K562 (cell line): ENCODE measurements around the gene POMP. TPM values are rescaled to one million over a fixed set of nuclear protein-coding genes. Genes with fewer than 3 reads are reported as not detected.

Source experiments
- CBFA2T3 ChIP-seq: fragments of 450-650 bp; IDR thresholded peaks from 2 replicates; pipeline ENCODE4 v1.6.1; 2017
- CBX1 ChIP-seq: sonication (generic); IDR thresholded peaks from 2 replicates; pipeline ENCODE4 v1.6.1; 2016; ENCODE audit warnings: antibody characterized with exemption, low read depth, mild to moderate bottlenecking
- CREB1 ChIP-seq, 2 experiments: sonication (generic) in 1 of 2; formaldehyde crosslinking in 1 of 2; IDR thresholded peaks; 2 replicates each; pipeline versions ENCODE4 v1.6.1 to v1.8.0; 2012 to 2022; ENCODE audit warnings: inconsistent platforms in 1 of 2, mild to moderate bottlenecking in 1 of 2, missing genetic modification reagents in 1 of 2, moderate library complexity in 1 of 2
- ELF1 ChIP-seq: fragments of 200-800 bp; sonication (Bioruptor generic); IDR thresholded peaks from 2 replicates; pipeline ENCODE4 v1.6.1; 2016; ENCODE audit warnings: missing genetic modification characterization, missing compliant biosample characterization
- FOSL1 ChIP-seq: fragments of 200-800 bp; sonication (Bioruptor generic); conservative IDR thresholded peaks from 2 replicates; pipeline ENCODE4 v1.6.1; 2016; ENCODE audit warnings: missing genetic modification characterization, missing compliant biosample characterization
- MTA3 ChIP-seq: fragments of 450-650 bp; formaldehyde crosslinking; IDR thresholded peaks from 2 replicates; pipeline ENCODE4 v1.6.1; 2017; ENCODE audit warnings: mild to moderate bottlenecking, borderline replicate concordance
- NFYB ChIP-seq: IDR thresholded peaks from 2 replicates; pipeline ENCODE4 v1.6.1; 2011; ENCODE audit warnings: mild to moderate bottlenecking, moderate library complexity; ENCODE audit not compliant: insufficient read length; ENCODE audit errors: extremely low read depth
- POLR2G ChIP-seq: fragments of 200-400 bp; formaldehyde crosslinking; IDR thresholded peaks from 2 replicates; pipeline ENCODE4 v1.6.1; 2017; ENCODE audit warnings: low read depth, mild to moderate bottlenecking, antibody characterized with exemption, low read length, moderate library complexity
- PRMT5 ChIP-seq: sonication (generic); formaldehyde crosslinking; IDR thresholded peaks from 2 replicates; pipeline ENCODE4 v1.5.0; 2020; ENCODE audit warnings: missing genetic modification reagents
- RBM25 ChIP-seq: fragments of 200-400 bp; formaldehyde crosslinking; IDR thresholded peaks from 2 replicates; pipeline ENCODE4 v1.6.1; 2018; ENCODE audit warnings: low read length, low read depth, moderate library complexity; ENCODE audit not compliant: severe bottlenecking
- SP1 ChIP-seq: sonication (generic); formaldehyde crosslinking; IDR thresholded peaks from 2 replicates; pipeline ENCODE4 v1.8.1; 2022; ENCODE audit warnings: mild to moderate bottlenecking, missing genetic modification reagents
- ZBTB17 ChIP-seq: fragments of 450-650 bp; formaldehyde crosslinking; IDR thresholded peaks from 2 replicates; pipeline ENCODE4 v1.4.0; 2020; ENCODE audit warnings: mild to moderate bottlenecking
- ZKSCAN1 ChIP-seq: fragments of 150-350 bp; IDR thresholded peaks from 2 replicates; pipeline ENCODE4 v1.6.1; 2016; ENCODE audit warnings: low read depth, low read length
- polyA plus RNA-seq, 8 experiments: library from polyadenylated mRNA; depleted of rRNA in 4 of 8; stranded (reverse) in 5 of 8; unstranded in 3 of 8; fragments of >200 nt; fragmentation: Nextera tagmentation in 2 of 8; fragmentation: Illumina TruSeq in 1 of 8; extraction: Ambion mirVana in 2 of 8; extraction: Trizol in 1 of 8; gene quantifications; 2 replicates each; pipeline versions ENCODE4 v1.2.1 to v1.2.3, GENCODE V29; 2011 to 2014; ENCODE audit warnings: inconsistent platforms in 1 of 8, missing spikeins in 1 of 8
- total RNA-seq, 7 experiments: library from RNA; depleted of rRNA in 6 of 7; stranded (reverse); fragments of >200 nt in 6 of 7; fragmentation: Illumina TruSeq in 2 of 7; extraction: Trizol in 2 of 7; gene quantifications; 2 replicates each; pipeline versions ENCODE4 v1.2.1 to v1.2.3, GENCODE V29; 2011 to 2021; ENCODE audit warnings: low replicate concordance in 1 of 7
- TF ChIP-seq, protein P1 (sequence below), 2 experiments: IDR thresholded peaks; 2 replicates each; pipeline ENCODE4 v1.6.1; 2011; ENCODE audit warnings: borderline replicate concordance in 1 of 2, control low read depth in 1 of 2, low read depth in 1 of 2, low read length in 1 of 2, mild to moderate bottlenecking in 1 of 2, mixed read lengths in 1 of 2, moderate library complexity in 1 of 2; ENCODE audit not compliant: insufficient read depth in 1 of 2, insufficient read length in 1 of 2, poor library complexity in 1 of 2, severe bottlenecking in 1 of 2; ENCODE audit errors: extremely low read depth in 1 of 2
- TF ChIP-seq, protein P2 (sequence below): fragments of 450-650 bp; IDR thresholded peaks from 2 replicates; pipeline ENCODE4 v1.6.1; 2017; ENCODE audit warnings: antibody characterized with exemption
- TF ChIP-seq, protein P3 (sequence below): fragments of 450-650 bp; IDR thresholded peaks from 2 replicates; pipeline ENCODE4 v1.6.1; 2016
- TF ChIP-seq, protein P4 (sequence below), 2 experiments: fragments of 450-650 bp in 1 of 2; IDR thresholded peaks; 2 replicates each; pipeline ENCODE4 v1.6.1; 2011 to 2017; ENCODE audit warnings: low read depth in 2 of 2, antibody characterized with exemption in 1 of 2, borderline replicate concordance in 1 of 2, low read length in 1 of 2, mild to moderate bottlenecking in 1 of 2, mixed read lengths in 1 of 2; ENCODE audit not compliant: control insufficient read depth in 1 of 2

Gene POMP
- total and polyA plus RNA-seq, 9 of the 15 experiments (the other 6 are each of a cell fraction or from before 2014, with no cell fraction given): 69.2 to 647 (median 118) TPM

DNA sequence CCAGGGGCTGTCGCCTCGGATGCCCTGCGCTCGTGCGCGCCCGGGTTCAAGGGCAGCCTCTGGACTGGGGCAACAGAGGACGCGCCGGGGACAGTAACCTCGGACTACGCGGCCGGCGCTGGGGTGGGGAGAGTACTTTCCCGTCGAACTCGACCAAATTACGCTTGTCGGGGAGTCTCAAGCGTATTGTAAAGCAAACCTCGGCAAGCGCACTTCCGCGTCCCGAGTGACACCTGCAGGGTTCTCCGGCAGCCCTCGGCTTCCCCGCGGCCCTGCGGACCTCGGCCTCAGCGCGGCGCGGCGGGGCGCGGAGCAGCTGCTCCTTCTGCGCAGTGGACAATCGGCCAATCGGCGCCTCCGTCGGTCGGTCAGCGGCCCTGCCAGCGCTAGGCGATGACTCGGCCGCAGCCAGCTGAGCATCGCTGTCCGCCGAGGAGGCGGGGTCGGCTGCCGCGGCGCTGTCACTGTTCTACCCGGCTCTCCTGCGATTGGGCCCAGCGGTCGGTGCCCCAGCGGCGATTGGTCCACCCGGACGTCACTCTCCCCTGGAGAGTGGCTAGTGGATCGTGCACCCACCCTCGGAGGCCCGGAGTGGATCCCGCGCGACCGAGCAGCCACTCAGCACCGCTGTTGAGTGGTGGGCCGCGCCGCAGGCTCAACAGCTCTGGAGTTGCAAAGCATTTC, 59.8 kb downstream of the POMP start, which contains the start of gene SLC46A3 (continued):
- TF ChIP-seq, protein P1, sequence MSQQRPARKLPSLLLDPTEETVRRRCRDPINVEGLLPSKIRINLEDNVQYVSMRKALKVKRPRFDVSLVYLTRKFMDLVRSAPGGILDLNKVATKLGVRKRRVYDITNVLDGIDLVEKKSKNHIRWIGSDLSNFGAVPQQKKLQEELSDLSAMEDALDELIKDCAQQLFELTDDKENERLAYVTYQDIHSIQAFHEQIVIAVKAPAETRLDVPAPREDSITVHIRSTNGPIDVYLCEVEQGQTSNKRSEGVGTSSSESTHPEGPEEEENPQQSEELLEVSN (IDR thresholded peaks at IDR 0.05; ENCODE audit: borderline replicate concordance in 1 of 2, extremely low read depth in 1 of 2, insufficient read depth in 1 of 2, insufficient read length in 1 of 2, low read depth in 1 of 2, low read length in 1 of 2, poor library complexity in 1 of 2, severe bottlenecking in 1 of 2): peak; percentile 70 to 78
- TF ChIP-seq CBFA2T3: no peak
- 0 out of 2 replicates have a peak, but pooled peaks have one; percentile 22 for TF ChIP-seq ZBTB17 (CRISPR knock-in tag)
- TF ChIP-seq, protein P2, sequence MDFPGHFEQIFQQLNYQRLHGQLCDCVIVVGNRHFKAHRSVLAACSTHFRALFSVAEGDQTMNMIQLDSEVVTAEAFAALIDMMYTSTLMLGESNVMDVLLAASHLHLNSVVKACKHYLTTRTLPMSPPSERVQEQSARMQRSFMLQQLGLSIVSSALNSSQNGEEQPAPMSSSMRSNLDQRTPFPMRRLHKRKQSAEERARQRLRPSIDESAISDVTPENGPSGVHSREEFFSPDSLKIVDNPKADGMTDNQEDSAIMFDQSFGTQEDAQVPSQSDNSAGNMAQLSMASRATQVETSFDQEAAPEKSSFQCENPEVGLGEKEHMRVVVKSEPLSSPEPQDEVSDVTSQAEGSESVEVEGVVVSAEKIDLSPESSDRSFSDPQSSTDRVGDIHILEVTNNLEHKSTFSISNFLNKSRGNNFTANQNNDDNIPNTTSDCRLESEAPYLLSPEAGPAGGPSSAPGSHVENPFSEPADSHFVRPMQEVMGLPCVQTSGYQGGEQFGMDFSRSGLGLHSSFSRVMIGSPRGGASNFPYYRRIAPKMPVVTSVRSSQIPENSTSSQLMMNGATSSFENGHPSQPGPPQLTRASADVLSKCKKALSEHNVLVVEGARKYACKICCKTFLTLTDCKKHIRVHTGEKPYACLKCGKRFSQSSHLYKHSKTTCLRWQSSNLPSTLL: peak; percentile 64; the same call in 1 of the 2 replicates
- peak; percentile 79 for TF ChIP-seq POLR2G
- TF ChIP-seq, protein P3, sequence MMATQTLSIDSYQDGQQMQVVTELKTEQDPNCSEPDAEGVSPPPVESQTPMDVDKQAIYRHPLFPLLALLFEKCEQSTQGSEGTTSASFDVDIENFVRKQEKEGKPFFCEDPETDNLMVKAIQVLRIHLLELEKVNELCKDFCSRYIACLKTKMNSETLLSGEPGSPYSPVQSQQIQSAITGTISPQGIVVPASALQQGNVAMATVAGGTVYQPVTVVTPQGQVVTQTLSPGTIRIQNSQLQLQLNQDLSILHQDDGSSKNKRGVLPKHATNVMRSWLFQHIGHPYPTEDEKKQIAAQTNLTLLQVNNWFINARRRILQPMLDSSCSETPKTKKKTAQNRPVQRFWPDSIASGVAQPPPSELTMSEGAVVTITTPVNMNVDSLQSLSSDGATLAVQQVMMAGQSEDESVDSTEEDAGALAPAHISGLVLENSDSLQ: peak; percentile 98
- 0 out of 2 replicates have a peak, but pooled peaks have one; percentile 40 for TF ChIP-seq FOSL1
- peak; percentile 45; the same call in 1 of the 2 replicates for TF ChIP-seq ELF1
- TF ChIP-seq, protein P4, sequence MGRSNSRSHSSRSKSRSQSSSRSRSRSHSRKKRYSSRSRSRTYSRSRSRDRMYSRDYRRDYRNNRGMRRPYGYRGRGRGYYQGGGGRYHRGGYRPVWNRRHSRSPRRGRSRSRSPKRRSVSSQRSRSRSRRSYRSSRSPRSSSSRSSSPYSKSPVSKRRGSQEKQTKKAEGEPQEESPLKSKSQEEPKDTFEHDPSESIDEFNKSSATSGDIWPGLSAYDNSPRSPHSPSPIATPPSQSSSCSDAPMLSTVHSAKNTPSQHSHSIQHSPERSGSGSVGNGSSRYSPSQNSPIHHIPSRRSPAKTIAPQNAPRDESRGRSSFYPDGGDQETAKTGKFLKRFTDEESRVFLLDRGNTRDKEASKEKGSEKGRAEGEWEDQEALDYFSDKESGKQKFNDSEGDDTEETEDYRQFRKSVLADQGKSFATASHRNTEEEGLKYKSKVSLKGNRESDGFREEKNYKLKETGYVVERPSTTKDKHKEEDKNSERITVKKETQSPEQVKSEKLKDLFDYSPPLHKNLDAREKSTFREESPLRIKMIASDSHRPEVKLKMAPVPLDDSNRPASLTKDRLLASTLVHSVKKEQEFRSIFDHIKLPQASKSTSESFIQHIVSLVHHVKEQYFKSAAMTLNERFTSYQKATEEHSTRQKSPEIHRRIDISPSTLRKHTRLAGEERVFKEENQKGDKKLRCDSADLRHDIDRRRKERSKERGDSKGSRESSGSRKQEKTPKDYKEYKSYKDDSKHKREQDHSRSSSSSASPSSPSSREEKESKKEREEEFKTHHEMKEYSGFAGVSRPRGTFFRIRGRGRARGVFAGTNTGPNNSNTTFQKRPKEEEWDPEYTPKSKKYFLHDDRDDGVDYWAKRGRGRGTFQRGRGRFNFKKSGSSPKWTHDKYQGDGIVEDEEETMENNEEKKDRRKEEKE (IDR thresholded peaks at IDR 0.05; ENCODE audit: borderline replicate concordance in 1 of 2, control insufficient read depth in 1 of 2, low read depth in 2 of 2, low read length in 1 of 2): no peak
- TF ChIP-seq RBM25: peak; percentile 98
- no peak for TF ChIP-seq PRMT5 (CRISPR knock-in tag)
- no peak for TF ChIP-seq CBX1
- no peak for TF ChIP-seq ZKSCAN1
- no peak for TF ChIP-seq CREB1 (IDR thresholded peaks at IDR 0.05)
- peak; percentile 77 for TF ChIP-seq CREB1 (CRISPR knock-in tag; IDR thresholded peaks at IDR 0.05)
- TF ChIP-seq SP1: peak; percentile 60; the same call in 1 of the 2 replicates
- peak; percentile 51; the same call in 1 of the 2 replicates for TF ChIP-seq MTA3
- TF ChIP-seq NFYB: peak; percentile 73
